Measurements from ENCODE around the gene KIF1A. TPM values are rescaled to one million over a fixed set of nuclear protein-coding genes. Genes with fewer than 3 reads are reported as not detected.

The KIF1A gene
- total RNA-seq, 1 donor from 2014 or later, result not detected

Other genes with a start within 250 kb of the KIF1A start
- 18.2 TPM for gene CAPN10, start 233.5 kb downstream of the KIF1A start, total RNA-seq
- 1.9 TPM for gene GPR35, start 194.7 kb downstream of the KIF1A start, total RNA-seq
- not detected for gene AQP12B, start 137.3 kb downstream of the KIF1A start, total RNA-seq
- gene AQP12A, start 128.4 kb downstream of the KIF1A start, total RNA-seq, result not detected
- gene AGXT, start 48.6 kb upstream of the KIF1A start, total RNA-seq, result 0.32 TPM
- gene MAB21L4, start 75.9 kb upstream of the KIF1A start, total RNA-seq, result not detected
- gene CROCC2, start 86.1 kb upstream of the KIF1A start, total RNA-seq, result not detected
- 58.0 TPM for gene SNED1, start 178.4 kb upstream of the KIF1A start, total RNA-seq

Measured in mesenteric fat pad (tissue), 1 donor.